HG02973 (cell line): ENCODE data around the gene LSP1.
"Not testable (repeated sequence)": the region's sequence is repeated elsewhere in the genome, so short reads cannot be mapped to it uniquely, and the experiment has no call there.

Experiments used
- ATAC-seq: cut with Tn5 transposase; IDR thresholded peaks from one replicate; pipeline ENCODE4 v1.9.1; 2021; ENCODE audit warnings: moderate library complexity; ENCODE audit not compliant: unreplicated experiment

Gene LSP1

GRCh38 chr11:1875093-1875850, 22.4 kb downstream of the LSP1 start:
- ATAC-seq = no peak

- ATAC-seq = not testable (repeated sequence)
Observed at GRCh38 chr11:1875851-1876301, 23.0 kb downstream of the LSP1 start.

GRCh38 chr11:1876361-1877063, 23.6 kb downstream of the LSP1 start:
- ATAC-seq = no peak

GRCh38 chr11:1877211-1878136, 24.6 kb downstream of the LSP1 start:
- no peak for ATAC-seq

GRCh38 chr11:1878137-1879031, 25.5 kb downstream of the LSP1 start:
- no peak for ATAC-seq

GRCh38 chr11:1879342-1879940, 26.6 kb downstream of the LSP1 start:
- no peak for ATAC-seq

GRCh38 chr11:1879941-1880720, 27.2 kb downstream of the LSP1 start:
- no peak for ATAC-seq

GRCh38 chr11:1880746-1881441, 28.0 kb downstream of the LSP1 start:
- ATAC-seq = no peak

- no peak for ATAC-seq
Observed at GRCh38 chr11:1881442-1882264, 28.8 kb downstream of the LSP1 start.

GRCh38 chr11:1882265-1883238, 29.7 kb downstream of the LSP1 start:
- peak; percentile 49 for ATAC-seq

GRCh38 chr11:1883346-1884302, 30.7 kb downstream of the LSP1 start:
- ATAC-seq = no peak

GRCh38 chr11:1884303-1884700, 31.4 kb downstream of the LSP1 start:
- no peak for ATAC-seq

- ATAC-seq = not testable (repeated sequence)
Observed at GRCh38 chr11:1886551-1886950, 33.7 kb downstream of the LSP1 start.

- no peak for ATAC-seq
Observed at GRCh38 chr11:1887451-1888346, 34.8 kb downstream of the LSP1 start.
